Tibial nerve (tissue), 4 donors: ENCODE results near the gene LTBP1.

Source experiments
- CTCF ChIP-seq, 5 experiments: fragments of 200-600 bp in 3 of 5; fragments of 450-650 bp in 2 of 5; sonication (generic) in 3 of 5; IDR thresholded peaks; one replicate each; pipeline ENCODE4 v1.5.1; 2016 to 2019; ENCODE audit warnings: antibody characterized with exemption in 5 of 5, mild to moderate bottlenecking in 3 of 5, moderate library complexity in 2 of 5
- EP300 ChIP-seq, 2 donors: sonication (generic); formaldehyde crosslinking; IDR thresholded peaks; one replicate each; pipeline ENCODE4 v1.6.1; 2017; ENCODE audit warnings: antibody characterized with exemption in 2 of 2, mild to moderate bottlenecking in 1 of 2
- POLR2A ChIP-seq, 2 donors: fragments of 450-650 bp; IDR thresholded peaks; one replicate each; pipeline ENCODE4 v1.6.1; 2017; ENCODE audit warnings: antibody characterized with exemption in 2 of 2, mild to moderate bottlenecking in 2 of 2, moderate library complexity in 2 of 2

- no peak for TF ChIP-seq CTCF (IDR thresholded peaks at IDR 0.05)
- TF ChIP-seq POLR2A (IDR thresholded peaks at IDR 0.05), result no peak
- TF ChIP-seq EP300 (IDR thresholded peaks at IDR 0.05), result no peak
Observed at GRCh38 chr2:32937602-32938448, 8.9 kb upstream of the LTBP1 start.
